Liver (tissue), 9 donors: Measurements from ENCODE around the gene C10orf105. TPM values are rescaled to one million over a fixed set of nuclear protein-coding genes. Genes with fewer than 3 reads are reported as not detected.

Source experiments
- DNase-seq: peaks from one replicate; pipeline ENCODE4 v3.0.0-alpha.2; 2017; ENCODE audit warnings: low spot score
- H3K27ac ChIP-seq, 2 donors: one replicate each; pipeline ENCODE4 v1.7.0; 2013; ENCODE audit warnings: inconsistent platforms in 2 of 2, low read length in 2 of 2, control low read depth in 1 of 2, low read depth in 1 of 2, mild to moderate bottlenecking in 1 of 2
- H3K27me3 ChIP-seq, 4 donors: one replicate each; pipeline versions ENCODE4 v1.6.1 to v1.7.0; 2013; ENCODE audit warnings: low read length in 3 of 4, inconsistent platforms in 1 of 4, mild to moderate bottlenecking in 1 of 4, moderate library complexity in 1 of 4; ENCODE audit not compliant: control insufficient read depth in 4 of 4, insufficient read depth in 4 of 4
- H3K36me3 ChIP-seq, 4 donors: one replicate each; pipeline versions ENCODE4 v1.6.1 to v1.7.0; 2013; ENCODE audit warnings: low read length in 3 of 4, mild to moderate bottlenecking in 3 of 4, low read depth in 1 of 4, moderate library complexity in 1 of 4; ENCODE audit not compliant: control insufficient read depth in 4 of 4, insufficient read depth in 3 of 4
- H3K4me1 ChIP-seq, 4 donors: one replicate each; pipeline versions ENCODE4 v1.6.1 to v1.7.0; 2013; ENCODE audit warnings: low read length in 3 of 4, mild to moderate bottlenecking in 3 of 4, moderate library complexity in 1 of 4; ENCODE audit not compliant: control insufficient read depth in 4 of 4, insufficient read depth in 4 of 4
- H3K4me3 ChIP-seq, 3 donors: one replicate each; pipeline versions ENCODE4 v1.6.1 to v1.7.0; 2013; ENCODE audit warnings: low read length in 3 of 3, control low read depth in 1 of 3, low read depth in 1 of 3, mild to moderate bottlenecking in 1 of 3
- H3K9ac ChIP-seq, 2 donors: one replicate each; pipeline ENCODE4 v1.7.0; 2013; ENCODE audit warnings: low read length in 2 of 2, mild to moderate bottlenecking in 2 of 2, moderate library complexity in 2 of 2, control low read depth in 1 of 2, low read depth in 1 of 2
- H3K9me3 ChIP-seq, 4 donors: one replicate each; pipeline versions ENCODE4 v1.6.1 to v1.7.0; 2013; ENCODE audit warnings: low read length in 3 of 4; ENCODE audit not compliant: control insufficient read depth in 4 of 4
- EGR1 ChIP-seq, 2 donors: IDR thresholded peaks; 2 replicates each; pipeline ENCODE4 v1.6.1; 2016 to 2018; ENCODE audit warnings: antibody characterized with exemption in 2 of 2, low read depth in 2 of 2
- FOXA1 ChIP-seq: IDR thresholded peaks from 2 replicates; pipeline ENCODE4 v1.6.1; 2016; ENCODE audit warnings: antibody characterized with exemption
- FOXA2 ChIP-seq: IDR thresholded peaks from 2 replicates; pipeline ENCODE4 v1.6.1; 2016; ENCODE audit warnings: antibody characterized with exemption
- GABPA ChIP-seq, 2 donors: IDR thresholded peaks in 1 of 2; conservative IDR thresholded peaks in 1 of 2; 2 replicates each; pipeline ENCODE4 v1.6.1; 2016; ENCODE audit warnings: antibody characterized with exemption in 2 of 2, mild to moderate bottlenecking in 1 of 2, moderate library complexity in 1 of 2
- HNF4A ChIP-seq, 2 donors: conservative IDR thresholded peaks; 2 replicates each; pipeline ENCODE4 v1.6.1; 2016; ENCODE audit warnings: antibody characterized with exemption in 2 of 2, mild to moderate bottlenecking in 2 of 2
- HNF4G ChIP-seq: IDR thresholded peaks from 2 replicates; pipeline ENCODE4 v1.6.1; 2016; ENCODE audit warnings: antibody characterized with exemption
- JUND ChIP-seq, 2 donors: IDR thresholded peaks; 2 replicates each; pipeline ENCODE4 v1.6.1; 2016; ENCODE audit warnings: antibody characterized with exemption in 2 of 2
- NR2F2 ChIP-seq: IDR thresholded peaks from 2 replicates; pipeline ENCODE4 v1.6.1; 2016; ENCODE audit warnings: antibody characterized with exemption
- RAD21 ChIP-seq, 2 donors: IDR thresholded peaks; 2 replicates each; pipeline ENCODE4 v1.6.1; 2016; ENCODE audit warnings: antibody characterized with exemption in 2 of 2, mild to moderate bottlenecking in 2 of 2
- RXRA ChIP-seq, 2 donors: IDR thresholded peaks; 2 replicates each; pipeline ENCODE4 v1.6.1; 2017 to 2018; ENCODE audit warnings: antibody characterized with exemption in 2 of 2, mild to moderate bottlenecking in 1 of 2
- SP1 ChIP-seq: IDR thresholded peaks from 2 replicates; pipeline ENCODE4 v1.6.1; 2018; ENCODE audit warnings: antibody characterized with exemption, mild to moderate bottlenecking
- TAF1 ChIP-seq: conservative IDR thresholded peaks from 2 replicates; pipeline ENCODE4 v1.6.1; 2016; ENCODE audit warnings: antibody characterized with exemption, mild to moderate bottlenecking
- YY1 ChIP-seq: IDR thresholded peaks from 2 replicates; pipeline ENCODE4 v1.6.1; 2016; ENCODE audit warnings: antibody characterized with exemption, mild to moderate bottlenecking
- WGBS: extraction: QIAGEN DNeasy Blood & Tissue Kit; methylation state at CpG from one replicate; pipeline ENCODE4 v1.1.7; 2013; 5-methylcytosine and 5-hydroxymethylcytosine counted together
- polyA plus RNA-seq, 2 donors: library from polyadenylated mRNA; stranded (reverse) in 1 of 2; unstranded in 1 of 2; fragments of 200-250 nt in 1 of 2; fragments of >200 nt in 1 of 2; fragmentation: Nextera tagmentation in 1 of 2; extraction: Ambion mirVana in 1 of 2; gene quantifications; one replicate each; pipeline versions ENCODE4 v1.2.1 to v1.2.3, GENCODE V29; 2013 to 2015
- total RNA-seq, 2 donors: library from RNA; depleted of rRNA; stranded (reverse); fragments of >200 nt; gene quantifications; one replicate each; pipeline ENCODE4 v1.2.3, GENCODE V29; 2014
- TF ChIP-seq, protein P1 (sequence below): IDR thresholded peaks from 2 replicates; pipeline ENCODE4 v1.6.1; 2016; ENCODE audit warnings: antibody characterized with exemption
- TF ChIP-seq, protein P2 (sequence below): fragments of 150-350 bp; IDR thresholded peaks from 2 replicates; pipeline ENCODE4 v1.5.1; 2017; ENCODE audit warnings: improper control_type of control experiment, low read depth, low read length; ENCODE audit not compliant: missing input control
- TF ChIP-seq, protein P3 (sequence below): IDR thresholded peaks from 2 replicates; pipeline ENCODE4 v1.6.1; 2016; ENCODE audit warnings: antibody characterized with exemption
- TF ChIP-seq, protein P4 (sequence below): IDR thresholded peaks from 2 replicates; pipeline ENCODE4 v1.6.1; 2016; ENCODE audit warnings: antibody characterized with exemption, mild to moderate bottlenecking
- TF ChIP-seq, protein P5 (sequence below): IDR thresholded peaks from 2 replicates; pipeline ENCODE4 v1.6.1; 2016; ENCODE audit warnings: antibody characterized with exemption
- donor health status: healthy.
- donor health status: healthy.
- donor health status: healthy.
- donor health status: healthy.
- donor health status: healthy.

C10orf105 gene, protein sequence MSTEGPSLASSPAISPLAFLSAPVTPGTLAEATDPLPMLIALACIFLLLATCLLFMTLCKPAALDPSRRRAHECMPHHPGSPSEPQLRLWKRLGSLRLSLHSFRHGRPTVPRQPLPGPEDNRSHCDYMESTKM
- total RNA-seq (under 1 TPM in 1 of 2 donors, not detected in 1; under 0.01 TPM), polyA plus RNA-seq (under 1 TPM in 1 of 2 donors, not detected in 1; 0.07 TPM)

DNA sequence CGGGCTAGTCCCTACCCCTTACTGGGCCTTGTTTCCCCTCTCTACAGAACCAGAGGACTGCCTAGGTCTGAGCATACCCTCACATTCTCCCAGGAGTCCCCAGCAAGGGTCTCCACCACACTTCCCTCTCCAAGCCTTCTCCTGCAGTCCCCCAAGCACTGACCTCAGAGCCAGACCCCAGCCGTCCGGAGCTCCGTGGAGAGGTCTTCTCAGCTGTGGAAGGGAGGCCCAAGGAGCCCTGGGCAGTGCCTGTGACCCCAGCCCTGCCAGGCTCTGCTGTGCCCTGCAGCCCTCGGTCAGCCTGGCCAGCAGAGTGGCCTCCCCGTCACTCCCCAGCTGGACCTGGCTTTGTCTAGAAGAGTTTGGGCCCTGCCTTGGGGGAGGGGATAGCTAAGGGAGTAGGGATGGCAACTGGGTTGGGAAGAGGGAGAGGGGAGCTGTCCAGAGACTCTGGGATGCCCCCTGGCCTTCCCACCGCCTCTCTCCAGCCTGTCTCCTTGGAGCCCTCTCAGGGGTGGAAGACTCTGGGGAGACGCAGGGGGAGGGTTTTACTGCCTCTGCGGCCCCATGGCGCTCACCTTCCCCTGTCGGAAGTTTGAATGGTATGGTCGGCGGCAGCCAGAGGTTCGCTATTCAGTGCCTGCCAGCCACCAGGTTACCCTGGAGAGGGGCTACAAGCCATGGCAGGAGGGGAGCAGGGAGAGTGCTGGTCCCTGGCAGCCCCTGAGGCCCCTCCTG lies at the start of gene C10orf105:
C10orf105 (minus strand) TSS at position 315 of the 738 bp plus-strand sequence. CDS start 3,441 bp downstream, outside the sequence.
- 91% methylated on average over 14 of the region's 14 CpGs for WGBS
- Histone ChIP-seq H3K27me3 (no peaks in the 10 kb centered on the region), H3K9ac (no peak within 1 kb of the TSS), H3K4me3 (no peak within 1 kb of the TSS), H3K36me3 (no peaks in the 10 kb centered on the region), H3K9me3 (no peaks in the 10 kb centered on the region), H3K4me1 (no peaks in the 10 kb centered on the region), H3K27ac (no peak within 1 kb of the TSS)
- TF ChIP-seq JUND (IDR thresholded peaks at IDR 0.05) (no peak), SP1 (no peak), NR2F2 (no peak), YY1 (no peak), HNF4G (no peak), FOXA1 (no peak), RXRA (IDR thresholded peaks at IDR 0.05) (no peak), FOXA2 (no peak), HNF4A (conservative IDR thresholded peaks at IDR 0.05) (no peak), EGR1 (IDR thresholded peaks at IDR 0.05; ENCODE audit: low read depth in 2 of 2) (no peak), RAD21 (IDR thresholded peaks at IDR 0.05) (no peak), GABPA (IDR thresholded peaks at IDR 0.05 in 1 of 2, conservative IDR thresholded peaks at IDR 0.05 in 1 of 2) (no peak), TAF1 (no peak)
- TF ChIP-seq, protein P1, sequence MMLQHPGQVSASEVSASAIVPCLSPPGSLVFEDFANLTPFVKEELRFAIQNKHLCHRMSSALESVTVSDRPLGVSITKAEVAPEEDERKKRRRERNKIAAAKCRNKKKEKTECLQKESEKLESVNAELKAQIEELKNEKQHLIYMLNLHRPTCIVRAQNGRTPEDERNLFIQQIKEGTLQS, result no peak
- TF ChIP-seq, protein P2, sequence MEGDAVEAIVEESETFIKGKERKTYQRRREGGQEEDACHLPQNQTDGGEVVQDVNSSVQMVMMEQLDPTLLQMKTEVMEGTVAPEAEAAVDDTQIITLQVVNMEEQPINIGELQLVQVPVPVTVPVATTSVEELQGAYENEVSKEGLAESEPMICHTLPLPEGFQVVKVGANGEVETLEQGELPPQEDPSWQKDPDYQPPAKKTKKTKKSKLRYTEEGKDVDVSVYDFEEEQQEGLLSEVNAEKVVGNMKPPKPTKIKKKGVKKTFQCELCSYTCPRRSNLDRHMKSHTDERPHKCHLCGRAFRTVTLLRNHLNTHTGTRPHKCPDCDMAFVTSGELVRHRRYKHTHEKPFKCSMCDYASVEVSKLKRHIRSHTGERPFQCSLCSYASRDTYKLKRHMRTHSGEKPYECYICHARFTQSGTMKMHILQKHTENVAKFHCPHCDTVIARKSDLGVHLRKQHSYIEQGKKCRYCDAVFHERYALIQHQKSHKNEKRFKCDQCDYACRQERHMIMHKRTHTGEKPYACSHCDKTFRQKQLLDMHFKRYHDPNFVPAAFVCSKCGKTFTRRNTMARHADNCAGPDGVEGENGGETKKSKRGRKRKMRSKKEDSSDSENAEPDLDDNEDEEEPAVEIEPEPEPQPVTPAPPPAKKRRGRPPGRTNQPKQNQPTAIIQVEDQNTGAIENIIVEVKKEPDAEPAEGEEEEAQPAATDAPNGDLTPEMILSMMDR, result no peak
- TF ChIP-seq, protein P3, sequence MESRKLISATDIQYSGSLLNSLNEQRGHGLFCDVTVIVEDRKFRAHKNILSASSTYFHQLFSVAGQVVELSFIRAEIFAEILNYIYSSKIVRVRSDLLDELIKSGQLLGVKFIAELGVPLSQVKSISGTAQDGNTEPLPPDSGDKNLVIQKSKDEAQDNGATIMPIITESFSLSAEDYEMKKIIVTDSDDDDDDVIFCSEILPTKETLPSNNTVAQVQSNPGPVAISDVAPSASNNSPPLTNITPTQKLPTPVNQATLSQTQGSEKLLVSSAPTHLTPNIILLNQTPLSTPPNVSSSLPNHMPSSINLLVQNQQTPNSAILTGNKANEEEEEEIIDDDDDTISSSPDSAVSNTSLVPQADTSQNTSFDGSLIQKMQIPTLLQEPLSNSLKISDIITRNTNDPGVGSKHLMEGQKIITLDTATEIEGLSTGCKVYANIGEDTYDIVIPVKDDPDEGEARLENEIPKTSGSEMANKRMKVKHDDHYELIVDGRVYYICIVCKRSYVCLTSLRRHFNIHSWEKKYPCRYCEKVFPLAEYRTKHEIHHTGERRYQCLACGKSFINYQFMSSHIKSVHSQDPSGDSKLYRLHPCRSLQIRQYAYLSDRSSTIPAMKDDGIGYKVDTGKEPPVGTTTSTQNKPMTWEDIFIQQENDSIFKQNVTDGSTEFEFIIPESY, result no peak
- TF ChIP-seq, protein P4, sequence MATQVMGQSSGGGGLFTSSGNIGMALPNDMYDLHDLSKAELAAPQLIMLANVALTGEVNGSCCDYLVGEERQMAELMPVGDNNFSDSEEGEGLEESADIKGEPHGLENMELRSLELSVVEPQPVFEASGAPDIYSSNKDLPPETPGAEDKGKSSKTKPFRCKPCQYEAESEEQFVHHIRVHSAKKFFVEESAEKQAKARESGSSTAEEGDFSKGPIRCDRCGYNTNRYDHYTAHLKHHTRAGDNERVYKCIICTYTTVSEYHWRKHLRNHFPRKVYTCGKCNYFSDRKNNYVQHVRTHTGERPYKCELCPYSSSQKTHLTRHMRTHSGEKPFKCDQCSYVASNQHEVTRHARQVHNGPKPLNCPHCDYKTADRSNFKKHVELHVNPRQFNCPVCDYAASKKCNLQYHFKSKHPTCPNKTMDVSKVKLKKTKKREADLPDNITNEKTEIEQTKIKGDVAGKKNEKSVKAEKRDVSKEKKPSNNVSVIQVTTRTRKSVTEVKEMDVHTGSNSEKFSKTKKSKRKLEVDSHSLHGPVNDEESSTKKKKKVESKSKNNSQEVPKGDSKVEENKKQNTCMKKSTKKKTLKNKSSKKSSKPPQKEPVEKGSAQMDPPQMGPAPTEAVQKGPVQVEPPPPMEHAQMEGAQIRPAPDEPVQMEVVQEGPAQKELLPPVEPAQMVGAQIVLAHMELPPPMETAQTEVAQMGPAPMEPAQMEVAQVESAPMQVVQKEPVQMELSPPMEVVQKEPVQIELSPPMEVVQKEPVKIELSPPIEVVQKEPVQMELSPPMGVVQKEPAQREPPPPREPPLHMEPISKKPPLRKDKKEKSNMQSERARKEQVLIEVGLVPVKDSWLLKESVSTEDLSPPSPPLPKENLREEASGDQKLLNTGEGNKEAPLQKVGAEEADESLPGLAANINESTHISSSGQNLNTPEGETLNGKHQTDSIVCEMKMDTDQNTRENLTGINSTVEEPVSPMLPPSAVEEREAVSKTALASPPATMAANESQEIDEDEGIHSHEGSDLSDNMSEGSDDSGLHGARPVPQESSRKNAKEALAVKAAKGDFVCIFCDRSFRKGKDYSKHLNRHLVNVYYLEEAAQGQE, result no peak
- TF ChIP-seq, protein P5, sequence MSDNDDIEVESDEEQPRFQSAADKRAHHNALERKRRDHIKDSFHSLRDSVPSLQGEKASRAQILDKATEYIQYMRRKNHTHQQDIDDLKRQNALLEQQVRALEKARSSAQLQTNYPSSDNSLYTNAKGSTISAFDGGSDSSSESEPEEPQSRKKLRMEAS, result no peak
- no peak for DNase-seq
